SK-N-SH treated with all-trans-retinoic acid at 6 μM for 48 hours (cell line): ENCODE results near the gene TFPI2.

Experiments used
- ATAC-seq: fragments of 200-7000 bp; cut with Tn5 transposase; 3 replicates; pipeline ENCODE4 v1.9.1; 2020; ENCODE audit warnings: mild to moderate bottlenecking, moderate library complexity
- ARNTL ChIP-seq: fragments of 450-650 bp; formaldehyde crosslinking; IDR thresholded peaks from 2 replicates; pipeline ENCODE4 v1.5.0; 2020; ENCODE audit warnings: low read depth, mild to moderate bottlenecking, moderate library complexity, borderline replicate concordance
- BACH2 ChIP-seq: fragments of 250-450 bp; sonication (Bioruptor Pico); IDR thresholded peaks from 2 replicates; pipeline ENCODE4 v1.9.0; 2021; ENCODE audit warnings: mild to moderate bottlenecking, borderline replicate concordance
- CSDC2 ChIP-seq: fragments of 250-450 bp; sonication (Bioruptor Pico); IDR thresholded peaks from 2 replicates; pipeline ENCODE4 v1.5.0; 2020; ENCODE audit warnings: mild to moderate bottlenecking, moderate library complexity
- ESRRG ChIP-seq: fragments of 250-450 bp; sonication (Bioruptor Pico); IDR thresholded peaks from 2 replicates; pipeline ENCODE4 v1.6.1; 2021; ENCODE audit warnings: mild to moderate bottlenecking
- GLIS3 ChIP-seq: fragments of 250-450 bp; sonication (Bioruptor Pico); IDR thresholded peaks from 2 replicates; pipeline ENCODE4 v1.5.0; 2020; ENCODE audit warnings: mild to moderate bottlenecking, moderate library complexity
- ISL1 ChIP-seq: fragments of 250-450 bp; sonication (Bioruptor Pico); IDR thresholded peaks from 2 replicates; pipeline ENCODE4 v2.1.2; 2022; ENCODE audit warnings: mild to moderate bottlenecking, moderate library complexity
- OSR1 ChIP-seq: fragments of 250-450 bp; sonication (Bioruptor Pico); IDR thresholded peaks from 2 replicates; pipeline ENCODE4 v1.8.0; 2022; ENCODE audit warnings: moderate library complexity, mild to moderate bottlenecking, inconsistent platforms
- PATZ1 ChIP-seq: fragments of 250-450 bp; sonication (Bioruptor Pico); IDR thresholded peaks from 2 replicates; pipeline ENCODE4 v1.8.0; 2020; ENCODE audit warnings: mild to moderate bottlenecking, moderate library complexity, borderline replicate concordance
- PPARA ChIP-seq: fragments of 250-450 bp; sonication (Bioruptor Pico); IDR thresholded peaks from 2 replicates; pipeline ENCODE4 v1.5.0; 2020; ENCODE audit warnings: mild to moderate bottlenecking, borderline replicate concordance
- RARB ChIP-seq: fragments of 250-450 bp; sonication (Bioruptor Pico); IDR thresholded peaks from 2 replicates; pipeline ENCODE4 v1.8.0; 2021; ENCODE audit warnings: mild to moderate bottlenecking, moderate library complexity
- SNAI2 ChIP-seq: fragments of 250-450 bp; sonication (Bioruptor Pico); IDR thresholded peaks from 2 replicates; pipeline ENCODE4 v1.5.0; 2020; ENCODE audit warnings: mild to moderate bottlenecking, moderate library complexity
- TCF4 ChIP-seq: fragments of 250-450 bp; sonication (Bioruptor Pico); IDR thresholded peaks from 2 replicates; pipeline ENCODE4 v1.8.0; 2021; ENCODE audit warnings: mild to moderate bottlenecking, moderate library complexity, borderline replicate concordance
- TSHZ2 ChIP-seq: fragments of 250-450 bp; sonication (Bioruptor Pico); IDR thresholded peaks from 2 replicates; pipeline ENCODE4 v1.5.0; 2020; ENCODE audit warnings: mild to moderate bottlenecking, moderate library complexity
- ZC3H10 ChIP-seq: fragments of 250-450 bp; sonication (Bioruptor Pico); IDR thresholded peaks from 2 replicates; pipeline ENCODE4 v1.5.1; 2021; ENCODE audit warnings: mild to moderate bottlenecking, moderate library complexity
- ZFP3 ChIP-seq: fragments of 250-450 bp; sonication (Bioruptor Pico); IDR thresholded peaks from 2 replicates; pipeline ENCODE4 v1.5.0; 2020; ENCODE audit warnings: mild to moderate bottlenecking, moderate library complexity
- ZNF565 ChIP-seq: fragments of 450-650 bp; formaldehyde crosslinking; conservative IDR thresholded peaks from 2 replicates; pipeline ENCODE4 v1.5.0; 2020; ENCODE audit warnings: low read depth, mild to moderate bottlenecking, moderate library complexity
- ZNF70 ChIP-seq: fragments of 450-650 bp; formaldehyde crosslinking; IDR thresholded peaks from 2 replicates; pipeline ENCODE4 v1.5.0; 2020; ENCODE audit warnings: mild to moderate bottlenecking, moderate library complexity
- TF ChIP-seq, protein P1 (sequence below): fragments of 250-450 bp; sonication (Bioruptor Pico); IDR thresholded peaks from 2 replicates; pipeline ENCODE4 v1.8.0; 2021; ENCODE audit warnings: low read depth, mild to moderate bottlenecking, moderate library complexity, borderline replicate concordance
- TF ChIP-seq, protein P2 (sequence below): fragments of 250-450 bp; sonication (Bioruptor Pico); IDR thresholded peaks from 2 replicates; pipeline ENCODE4 v1.5.1; 2020; ENCODE audit warnings: low read depth, mild to moderate bottlenecking, moderate library complexity
- TF ChIP-seq, protein P3 (sequence below): fragments of 250-450 bp; sonication (Bioruptor Pico); IDR thresholded peaks from 2 replicates; pipeline ENCODE4 v1.5.1; 2021; ENCODE audit warnings: mild to moderate bottlenecking, moderate library complexity

TFPI2 gene

GRCh38 chr7:93923942-93924341 is 33.4 kb upstream of the TFPI2 start:
- no peak for TF ChIP-seq SNAI2 (CRISPR knock-in tag)
- no peak for TF ChIP-seq PATZ1 (CRISPR knock-in tag)
- no peak for TF ChIP-seq OSR1
- TF ChIP-seq TSHZ2 (CRISPR knock-in tag) = no peak
- no peak for TF ChIP-seq TCF4 (CRISPR knock-in tag)
- no peak for TF ChIP-seq PPARA (CRISPR knock-in tag)
- TF ChIP-seq ZNF70 (CRISPR knock-in tag) = no peak
- TF ChIP-seq CSDC2 (CRISPR knock-in tag) = no peak
- TF ChIP-seq ISL1 (CRISPR knock-in tag) = no peak
- no peak for TF ChIP-seq GLIS3 (CRISPR knock-in tag)
- TF ChIP-seq ZC3H10 (CRISPR knock-in tag) = no peak
- TF ChIP-seq, protein P1, sequence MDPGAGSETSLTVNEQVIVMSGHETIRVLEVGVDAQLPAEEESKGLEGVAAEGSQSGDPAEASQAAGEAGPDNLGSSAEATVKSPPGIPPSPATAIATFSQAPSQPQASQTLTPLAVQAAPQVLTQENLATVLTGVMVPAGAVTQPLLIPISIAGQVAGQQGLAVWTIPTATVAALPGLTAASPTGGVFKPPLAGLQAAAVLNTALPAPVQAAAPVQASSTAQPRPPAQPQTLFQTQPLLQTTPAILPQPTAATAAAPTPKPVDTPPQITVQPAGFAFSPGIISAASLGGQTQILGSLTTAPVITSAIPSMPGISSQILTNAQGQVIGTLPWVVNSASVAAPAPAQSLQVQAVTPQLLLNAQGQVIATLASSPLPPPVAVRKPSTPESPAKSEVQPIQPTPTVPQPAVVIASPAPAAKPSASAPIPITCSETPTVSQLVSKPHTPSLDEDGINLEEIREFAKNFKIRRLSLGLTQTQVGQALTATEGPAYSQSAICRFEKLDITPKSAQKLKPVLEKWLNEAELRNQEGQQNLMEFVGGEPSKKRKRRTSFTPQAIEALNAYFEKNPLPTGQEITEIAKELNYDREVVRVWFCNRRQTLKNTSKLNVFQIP (CRISPR knock-in tag) = no peak
- TF ChIP-seq, all 23 proteins: peak for 0
- ATAC-seq = no peak

DNA sequence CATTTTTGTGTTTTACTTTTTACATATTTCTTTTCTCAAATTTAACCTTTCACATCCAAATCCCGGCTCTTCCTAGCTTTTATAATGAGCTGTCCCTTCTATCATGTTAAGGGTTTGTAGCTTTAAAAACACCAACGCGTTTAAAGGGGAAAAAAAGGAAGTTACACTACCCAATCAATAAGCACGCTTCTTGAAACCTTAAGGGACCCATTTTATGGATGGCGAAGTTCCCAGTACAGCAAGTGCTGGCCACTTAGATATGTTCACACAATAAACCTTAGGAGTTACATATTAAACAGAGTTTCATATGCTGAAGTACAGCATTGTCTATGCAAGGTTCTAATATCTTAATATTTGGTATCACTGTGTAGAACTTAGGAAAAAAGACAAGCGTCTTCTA is 32.7 kb upstream of the TFPI2 start:
- TF ChIP-seq RARB (CRISPR knock-in tag) (no peak), ZNF565 (CRISPR knock-in tag) (no peak), GLIS3 (CRISPR knock-in tag) (no peak), CSDC2 (CRISPR knock-in tag) (no peak), BACH2 (CRISPR knock-in tag) (no peak), ZC3H10 (CRISPR knock-in tag) (no peak), ESRRG (no peak), ISL1 (CRISPR knock-in tag) (no peak), ZFP3 (no peak), ARNTL (CRISPR knock-in tag) (no peak), TSHZ2 (CRISPR knock-in tag) (no peak)
- TF ChIP-seq, protein P2, sequence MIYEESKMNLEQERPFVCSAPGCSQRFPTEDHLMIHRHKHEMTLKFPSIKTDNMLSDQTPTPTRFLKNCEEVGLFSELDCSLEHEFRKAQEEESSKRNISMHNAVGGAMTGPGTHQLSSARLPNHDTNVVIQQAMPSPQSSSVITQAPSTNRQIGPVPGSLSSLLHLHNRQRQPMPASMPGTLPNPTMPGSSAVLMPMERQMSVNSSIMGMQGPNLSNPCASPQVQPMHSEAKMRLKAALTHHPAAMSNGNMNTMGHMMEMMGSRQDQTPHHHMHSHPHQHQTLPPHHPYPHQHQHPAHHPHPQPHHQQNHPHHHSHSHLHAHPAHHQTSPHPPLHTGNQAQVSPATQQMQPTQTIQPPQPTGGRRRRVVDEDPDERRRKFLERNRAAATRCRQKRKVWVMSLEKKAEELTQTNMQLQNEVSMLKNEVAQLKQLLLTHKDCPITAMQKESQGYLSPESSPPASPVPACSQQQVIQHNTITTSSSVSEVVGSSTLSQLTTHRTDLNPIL (CRISPR knock-in tag) = no peak
- TF ChIP-seq, protein P3, sequence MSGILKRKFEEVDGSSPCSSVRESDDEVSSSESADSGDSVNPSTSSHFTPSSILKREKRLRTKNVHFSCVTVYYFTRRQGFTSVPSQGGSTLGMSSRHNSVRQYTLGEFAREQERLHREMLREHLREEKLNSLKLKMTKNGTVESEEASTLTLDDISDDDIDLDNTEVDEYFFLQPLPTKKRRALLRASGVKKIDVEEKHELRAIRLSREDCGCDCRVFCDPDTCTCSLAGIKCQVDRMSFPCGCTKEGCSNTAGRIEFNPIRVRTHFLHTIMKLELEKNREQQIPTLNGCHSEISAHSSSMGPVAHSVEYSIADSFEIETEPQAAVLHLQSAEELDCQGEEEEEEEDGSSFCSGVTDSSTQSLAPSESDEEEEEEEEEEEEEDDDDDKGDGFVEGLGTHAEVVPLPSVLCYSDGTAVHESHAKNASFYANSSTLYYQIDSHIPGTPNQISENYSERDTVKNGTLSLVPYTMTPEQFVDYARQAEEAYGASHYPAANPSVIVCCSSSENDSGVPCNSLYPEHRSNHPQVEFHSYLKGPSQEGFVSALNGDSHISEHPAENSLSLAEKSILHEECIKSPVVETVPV (CRISPR knock-in tag) = no peak
- TF ChIP-seq, protein P1 (CRISPR knock-in tag) = no peak
- no peak for ATAC-seq
